ENCODE measurements around the gene CPPED1.
"Not testable (repeated sequence)": the region's sequence is repeated elsewhere in the genome, so short reads cannot be mapped to it uniquely, and the experiment has no call there.

CPPED1 gene

DNA sequence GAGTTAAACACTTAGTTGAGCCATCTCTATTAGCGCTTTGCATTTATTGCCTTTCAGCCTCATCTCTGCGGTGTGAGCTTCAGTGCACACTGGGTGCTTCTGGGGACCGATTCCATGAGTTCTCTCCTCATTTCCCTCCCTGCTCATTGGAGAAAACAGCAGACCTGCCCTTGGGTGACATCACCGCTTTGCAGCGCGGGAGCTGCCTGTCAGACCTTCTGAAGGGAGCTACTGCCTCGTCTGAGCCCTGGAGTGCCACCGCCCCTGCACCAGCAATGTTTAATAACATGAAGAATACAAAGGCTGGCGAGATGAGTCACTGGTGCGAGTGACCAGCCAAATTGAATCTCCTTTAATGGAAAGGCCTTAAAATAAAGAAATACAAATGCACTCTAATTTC lies 30.2 kb upstream of the CPPED1 start:
- H3K4me3 ChIP-seq (ENCODE audit: control insufficient read depth, low read depth, low read length) = no peak overlapping the region
- DNase-seq (ENCODE audit: low read depth) = no peak
- TF ChIP-seq, protein P1, sequence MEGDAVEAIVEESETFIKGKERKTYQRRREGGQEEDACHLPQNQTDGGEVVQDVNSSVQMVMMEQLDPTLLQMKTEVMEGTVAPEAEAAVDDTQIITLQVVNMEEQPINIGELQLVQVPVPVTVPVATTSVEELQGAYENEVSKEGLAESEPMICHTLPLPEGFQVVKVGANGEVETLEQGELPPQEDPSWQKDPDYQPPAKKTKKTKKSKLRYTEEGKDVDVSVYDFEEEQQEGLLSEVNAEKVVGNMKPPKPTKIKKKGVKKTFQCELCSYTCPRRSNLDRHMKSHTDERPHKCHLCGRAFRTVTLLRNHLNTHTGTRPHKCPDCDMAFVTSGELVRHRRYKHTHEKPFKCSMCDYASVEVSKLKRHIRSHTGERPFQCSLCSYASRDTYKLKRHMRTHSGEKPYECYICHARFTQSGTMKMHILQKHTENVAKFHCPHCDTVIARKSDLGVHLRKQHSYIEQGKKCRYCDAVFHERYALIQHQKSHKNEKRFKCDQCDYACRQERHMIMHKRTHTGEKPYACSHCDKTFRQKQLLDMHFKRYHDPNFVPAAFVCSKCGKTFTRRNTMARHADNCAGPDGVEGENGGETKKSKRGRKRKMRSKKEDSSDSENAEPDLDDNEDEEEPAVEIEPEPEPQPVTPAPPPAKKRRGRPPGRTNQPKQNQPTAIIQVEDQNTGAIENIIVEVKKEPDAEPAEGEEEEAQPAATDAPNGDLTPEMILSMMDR (conservative IDR thresholded peaks at IDR 0.05; ENCODE audit: control insufficient read depth, insufficient read depth, low read depth, low read length) = no peak

DNA sequence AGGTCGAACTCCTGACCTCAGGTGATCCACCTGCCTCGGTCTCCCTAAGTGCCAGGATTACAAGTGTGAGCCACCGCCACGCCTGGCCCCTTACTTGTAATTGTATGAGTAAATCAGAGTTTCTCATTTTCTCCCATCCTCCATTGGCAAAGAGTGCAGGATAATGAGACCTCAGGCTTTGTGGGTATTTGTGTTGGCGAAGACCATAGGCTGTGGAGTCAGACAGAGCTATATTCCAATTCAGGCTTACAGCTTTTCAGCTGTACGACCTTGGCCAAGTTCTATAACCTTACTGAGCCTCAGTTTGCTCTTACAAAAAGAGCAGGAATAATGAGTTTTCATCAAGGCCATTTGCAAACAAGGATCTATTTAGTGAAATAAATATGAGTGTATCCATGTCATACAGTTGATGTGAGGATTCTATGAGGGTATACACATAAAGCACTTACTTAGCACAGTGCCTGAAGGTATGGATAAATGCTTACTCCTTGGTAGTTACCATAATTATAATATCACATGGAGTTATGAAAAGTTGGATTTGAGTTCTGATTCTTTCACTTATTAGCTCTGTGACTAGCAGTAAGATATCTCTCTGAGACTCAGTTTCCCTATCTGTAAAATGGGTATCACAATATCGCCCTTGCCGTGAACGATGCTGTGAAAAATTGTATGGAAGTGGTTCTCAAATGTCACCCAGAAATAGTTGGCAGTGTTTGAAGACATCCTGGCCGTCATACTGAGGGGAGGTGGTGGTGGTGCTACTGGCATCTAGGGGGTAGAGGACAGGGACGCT lies 25.6 kb upstream of the CPPED1 start:
- DNase-seq (ENCODE audit: low read depth) = no peak
- no peak overlapping the region for H3K4me3 ChIP-seq (ENCODE audit: control insufficient read depth, low read depth, low read length)
- TF ChIP-seq, protein P1 (conservative IDR thresholded peaks at IDR 0.05; ENCODE audit: control insufficient read depth, insufficient read depth, low read depth, low read length) = no peak

DNA sequence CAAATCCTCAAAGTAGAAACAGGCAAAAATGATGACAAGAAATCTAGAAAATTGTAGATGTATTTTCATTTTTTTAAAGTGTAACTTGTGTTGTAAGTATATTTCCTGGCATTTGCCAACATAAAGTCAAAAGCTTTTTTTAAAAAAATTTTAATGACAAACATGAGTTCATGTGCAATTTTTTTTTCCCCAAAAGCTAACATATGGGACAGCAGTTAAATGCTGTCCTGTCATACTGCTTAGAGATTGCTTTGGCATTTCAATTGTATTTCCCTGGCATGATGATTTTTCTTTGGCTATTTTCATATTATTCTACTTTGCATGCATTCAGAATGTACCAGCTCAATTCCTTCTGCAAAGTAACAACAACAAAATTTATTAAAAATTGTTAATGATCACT lies 24.5 kb upstream of the CPPED1 start:
- no peak overlapping the region for H3K4me3 ChIP-seq (ENCODE audit: control insufficient read depth, low read depth, low read length)
- no peak for DNase-seq (ENCODE audit: low read depth)
- TF ChIP-seq, protein P1 (conservative IDR thresholded peaks at IDR 0.05; ENCODE audit: control insufficient read depth, insufficient read depth, low read depth, low read length) = no peak

DNA sequence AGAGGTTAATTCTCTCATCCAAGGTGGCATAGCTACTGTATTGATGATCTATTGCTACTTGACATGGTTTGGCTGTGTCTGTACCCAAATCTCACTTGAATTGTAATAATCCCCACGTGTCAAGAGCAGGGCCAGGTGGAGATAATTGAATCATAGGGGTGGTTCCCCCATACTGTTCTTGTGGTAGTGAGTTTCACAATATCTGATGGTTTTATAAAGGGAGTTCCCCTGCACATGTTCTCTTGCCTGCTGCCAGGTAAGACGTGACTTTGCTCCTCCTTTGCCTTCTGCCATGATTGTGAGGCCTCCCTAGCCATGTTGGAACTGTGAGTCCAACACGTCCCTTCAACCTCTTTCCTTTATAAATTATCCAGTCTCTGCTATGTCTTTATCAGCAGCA lies 22.9 kb upstream of the CPPED1 start:
- TF ChIP-seq, protein P1 (conservative IDR thresholded peaks at IDR 0.05; ENCODE audit: control insufficient read depth, insufficient read depth, low read depth, low read length) = no peak
- no peak overlapping the region for H3K4me3 ChIP-seq (ENCODE audit: control insufficient read depth, low read depth, low read length)
- no peak for DNase-seq (ENCODE audit: low read depth)

DNA sequence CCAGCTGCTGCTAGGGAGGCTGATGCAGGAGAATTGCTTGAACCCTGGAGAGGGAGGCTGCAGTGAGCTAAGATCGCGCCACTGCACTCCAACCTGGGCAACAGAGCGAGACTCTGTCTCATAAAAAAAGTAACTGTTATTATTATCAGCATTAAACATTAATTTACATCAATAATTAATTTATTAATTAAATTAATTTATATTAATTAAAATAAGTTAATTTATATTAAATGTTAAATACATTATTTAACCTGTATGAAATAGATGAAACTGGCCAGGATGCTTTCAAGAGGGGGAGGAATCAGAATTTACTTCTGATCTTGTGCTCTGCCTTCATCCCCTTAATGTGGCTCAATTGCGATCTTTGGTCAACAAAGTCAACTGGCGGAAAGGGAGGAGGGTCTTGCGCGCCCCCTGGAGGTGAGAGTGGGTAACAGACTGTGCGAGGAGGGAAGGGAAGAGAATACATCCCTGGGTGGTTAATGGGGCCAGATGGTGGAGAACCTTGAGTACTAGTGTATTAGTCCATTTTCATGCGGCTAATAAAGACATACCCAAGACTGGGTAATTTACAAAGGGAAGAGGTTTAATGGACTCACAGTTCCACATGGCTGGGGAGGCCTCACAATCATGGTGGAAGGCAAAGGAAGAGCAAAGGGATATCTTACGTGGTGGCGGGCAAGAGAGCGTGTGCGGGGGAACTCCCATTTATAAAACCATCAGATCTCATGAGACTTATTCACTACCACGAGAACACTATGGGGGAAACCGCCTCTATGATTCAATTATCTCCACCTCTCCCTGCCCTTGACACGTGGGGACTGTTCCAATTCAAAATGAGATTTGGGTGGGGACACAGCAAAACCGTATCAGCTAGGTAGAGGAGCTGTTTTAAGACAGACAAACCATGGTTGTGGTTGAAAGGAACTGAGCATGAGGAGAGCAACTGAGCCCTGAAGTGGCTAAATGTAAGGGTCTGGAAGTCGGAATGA lies 15.7 kb upstream of the CPPED1 start:
- TF ChIP-seq, protein P1 (conservative IDR thresholded peaks at IDR 0.05; ENCODE audit: control insufficient read depth, insufficient read depth, low read depth, low read length) = peak; percentile 89
- DNase-seq (ENCODE audit: low read depth) = peak; percentile 58
- H3K4me3 ChIP-seq (ENCODE audit: control insufficient read depth, low read depth, low read length) = no peak overlapping the region

DNA sequence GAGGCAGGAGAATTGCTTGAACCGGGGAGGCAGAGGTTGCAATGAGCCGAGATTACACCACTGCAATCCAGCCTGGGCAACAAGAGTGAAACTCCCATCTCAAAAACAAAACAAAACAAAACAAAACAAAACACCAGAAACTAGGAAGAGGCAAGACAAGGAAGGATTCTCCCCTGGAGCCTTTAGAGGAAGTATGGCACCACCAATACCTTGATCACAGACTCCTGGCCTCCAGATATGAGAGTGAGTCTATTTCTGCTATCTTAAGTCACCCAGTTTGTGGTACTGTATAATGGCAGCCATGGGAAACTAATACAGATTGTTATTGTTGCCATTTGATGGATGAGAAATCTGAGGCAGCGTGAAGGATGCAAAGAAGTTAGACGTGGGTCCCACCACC lies 14.6 kb upstream of the CPPED1 start:
- H3K4me3 ChIP-seq (ENCODE audit: control insufficient read depth, low read depth, low read length) = no peak overlapping the region
- DNase-seq (ENCODE audit: low read depth) = no peak
- TF ChIP-seq, protein P1 (conservative IDR thresholded peaks at IDR 0.05; ENCODE audit: control insufficient read depth, insufficient read depth, low read depth, low read length) = no peak

DNA sequence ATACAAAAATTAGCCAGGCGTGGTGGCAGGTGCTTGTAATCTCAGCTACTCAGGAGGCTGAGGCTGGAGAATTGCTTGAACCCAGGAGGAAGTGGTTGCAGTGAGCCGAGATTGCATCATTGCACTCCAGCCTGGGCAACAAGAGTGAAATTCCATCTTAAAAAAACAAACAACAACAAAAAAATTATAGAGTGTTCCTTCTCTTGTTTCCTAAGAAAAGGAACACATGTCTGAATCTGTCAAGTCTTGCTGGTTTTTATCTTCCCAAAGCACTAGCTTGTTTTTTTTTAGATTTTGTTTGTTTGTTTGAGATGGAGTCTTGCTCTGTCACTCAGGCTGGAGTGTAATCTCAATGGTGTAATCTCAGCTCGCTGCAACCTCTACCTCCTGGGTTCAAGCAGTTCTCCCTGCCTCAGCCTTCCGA lies 13.1 kb upstream of the CPPED1 start:
- not testable (repeated sequence) for DNase-seq (ENCODE audit: low read depth); H3K4me3 ChIP-seq (ENCODE audit: control insufficient read depth, low read depth, low read length)
